ENCODE measurements around the gene RUNX3. TPM values are rescaled to one million over a fixed set of nuclear protein-coding genes. Genes with fewer than 3 reads are reported as not detected.
A peak's percentile ranks its signal among the peaks of the same experiment; 100 is the strongest.

The RUNX3 gene
- total and polyA plus RNA-seq, 8 donors: 0.29 to 6.1 (median 2.6) TPM; not detected in 1

DNA sequence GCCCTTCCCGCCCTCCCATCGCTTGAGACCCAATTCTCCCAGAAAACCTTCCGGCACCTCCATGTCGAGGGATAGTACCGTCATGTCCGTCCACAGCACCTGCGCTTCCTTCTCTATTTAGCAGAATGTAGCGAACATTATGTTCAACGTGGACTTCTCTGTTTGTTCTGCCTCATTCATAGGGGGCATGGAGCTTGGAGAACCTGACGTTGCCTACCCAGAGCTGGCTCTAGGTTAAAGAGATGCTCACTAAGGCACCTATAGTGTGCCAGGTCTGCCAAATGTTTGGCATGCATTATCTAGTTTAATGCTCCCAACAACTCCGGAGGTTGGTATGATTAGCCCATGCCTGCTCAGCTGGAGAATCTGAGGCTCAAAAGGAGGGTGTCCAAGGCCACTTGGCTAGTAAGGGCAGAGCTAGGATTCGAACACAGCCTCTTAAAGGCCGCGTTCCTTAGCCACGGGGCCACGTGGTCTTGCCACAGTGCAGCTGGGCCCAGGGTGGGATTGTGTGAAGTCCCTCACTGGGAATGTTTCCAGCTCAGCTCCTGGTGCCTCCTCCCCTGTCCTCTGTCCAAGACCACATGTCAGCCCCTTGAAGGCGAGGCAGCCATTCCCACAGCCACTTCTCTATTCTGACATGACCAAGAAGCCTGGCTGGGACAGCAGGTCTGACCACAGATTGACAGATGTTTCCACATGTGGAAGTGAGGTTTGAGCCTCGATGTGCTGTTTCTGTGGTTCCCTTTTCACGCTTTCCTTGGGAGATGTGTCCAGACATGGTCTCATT lies 57.8 kb downstream of the RUNX3 start:
- intact Hi-C loops (cut with DNase I; ENCODE audit: low total_unique reads): no loop called here
- 71 to 92% (median 82%) methylated on average over 13 to 19 of the region's 19 CpGs for WGBS, 5 donors
- Histone ChIP-seq H3K27ac (no peak overlapping the region), H3K36me3 (no peaks in the 10 kb centered on the region), H3K9me3 (no peaks in the 10 kb centered on the region), H3K27me3 (peaks cover 0 to 58% (median 10%) of the 10 kb centered on the region in 3 donors), H3K4me1 (peaks cover 0 to 6% (median 0%) of the 10 kb centered on the region in 4 donors), H3K4me3 (no peak overlapping the region)
- TF ChIP-seq POLR2A (IDR thresholded peaks at IDR 0.05): no peak
- TF ChIP-seq, protein P1, sequence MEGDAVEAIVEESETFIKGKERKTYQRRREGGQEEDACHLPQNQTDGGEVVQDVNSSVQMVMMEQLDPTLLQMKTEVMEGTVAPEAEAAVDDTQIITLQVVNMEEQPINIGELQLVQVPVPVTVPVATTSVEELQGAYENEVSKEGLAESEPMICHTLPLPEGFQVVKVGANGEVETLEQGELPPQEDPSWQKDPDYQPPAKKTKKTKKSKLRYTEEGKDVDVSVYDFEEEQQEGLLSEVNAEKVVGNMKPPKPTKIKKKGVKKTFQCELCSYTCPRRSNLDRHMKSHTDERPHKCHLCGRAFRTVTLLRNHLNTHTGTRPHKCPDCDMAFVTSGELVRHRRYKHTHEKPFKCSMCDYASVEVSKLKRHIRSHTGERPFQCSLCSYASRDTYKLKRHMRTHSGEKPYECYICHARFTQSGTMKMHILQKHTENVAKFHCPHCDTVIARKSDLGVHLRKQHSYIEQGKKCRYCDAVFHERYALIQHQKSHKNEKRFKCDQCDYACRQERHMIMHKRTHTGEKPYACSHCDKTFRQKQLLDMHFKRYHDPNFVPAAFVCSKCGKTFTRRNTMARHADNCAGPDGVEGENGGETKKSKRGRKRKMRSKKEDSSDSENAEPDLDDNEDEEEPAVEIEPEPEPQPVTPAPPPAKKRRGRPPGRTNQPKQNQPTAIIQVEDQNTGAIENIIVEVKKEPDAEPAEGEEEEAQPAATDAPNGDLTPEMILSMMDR (IDR thresholded peaks at IDR 0.05): no peak
- TF ChIP-seq EP300 (IDR thresholded peaks at IDR 0.05): no peak
- TF ChIP-seq POLR2AphosphoS5 (IDR thresholded peaks at IDR 0.05): no peak
- peak in 1 of 2 donors; percentile 24 for DNase-seq

DNA sequence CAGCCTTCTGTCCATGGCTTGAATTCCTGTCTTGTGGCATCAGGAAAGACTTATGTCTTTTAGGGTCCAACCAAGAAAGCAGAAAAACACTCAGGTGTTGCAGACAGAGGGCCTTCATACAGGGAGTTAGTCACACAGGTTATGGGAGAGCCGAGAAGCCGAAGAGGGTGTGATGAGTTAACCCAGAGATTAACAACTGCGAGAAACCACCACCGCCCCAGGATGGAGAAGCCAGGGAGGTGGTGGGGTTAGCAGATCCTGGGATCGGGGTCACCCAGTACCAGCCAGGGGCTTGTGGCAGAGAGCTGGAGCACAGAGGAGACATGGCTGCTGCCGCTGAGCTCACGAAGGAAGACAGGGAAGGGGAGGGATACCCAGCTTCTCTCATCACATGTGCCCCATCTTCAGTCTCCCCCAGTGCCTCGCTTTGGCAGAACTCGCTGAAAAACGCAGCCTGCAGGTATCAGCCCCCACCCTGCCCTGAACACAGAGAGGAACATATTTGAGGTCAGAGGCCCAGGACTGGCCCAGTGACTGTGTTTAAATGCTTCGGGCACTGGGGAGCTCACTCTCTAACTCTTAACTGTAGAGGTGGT lies 58.7 kb downstream of the RUNX3 start:
- no peak for DNase-seq
- Histone ChIP-seq H3K36me3 (no peaks in the 10 kb centered on the region), H3K27me3 (peaks cover 0 to 59% (median 13%) of the 10 kb centered on the region in 3 donors), H3K9me3 (no peaks in the 10 kb centered on the region), H3K27ac (no peak overlapping the region), H3K4me1 (peaks cover 0 to 6% (median 0%) of the 10 kb centered on the region in 4 donors), H3K4me3 (no peak overlapping the region)
- intact Hi-C loops (cut with DNase I; ENCODE audit: low total_unique reads): no loop called here
- 79 to 92% (median 87%) methylated on average over 7 to 11 of the region's 11 CpGs for WGBS, 5 donors
- TF ChIP-seq, protein P1 (IDR thresholded peaks at IDR 0.05): no peak
- TF ChIP-seq POLR2AphosphoS5 (IDR thresholded peaks at IDR 0.05): no peak
- TF ChIP-seq EP300 (IDR thresholded peaks at IDR 0.05): no peak
- TF ChIP-seq POLR2A (IDR thresholded peaks at IDR 0.05): no peak

DNA sequence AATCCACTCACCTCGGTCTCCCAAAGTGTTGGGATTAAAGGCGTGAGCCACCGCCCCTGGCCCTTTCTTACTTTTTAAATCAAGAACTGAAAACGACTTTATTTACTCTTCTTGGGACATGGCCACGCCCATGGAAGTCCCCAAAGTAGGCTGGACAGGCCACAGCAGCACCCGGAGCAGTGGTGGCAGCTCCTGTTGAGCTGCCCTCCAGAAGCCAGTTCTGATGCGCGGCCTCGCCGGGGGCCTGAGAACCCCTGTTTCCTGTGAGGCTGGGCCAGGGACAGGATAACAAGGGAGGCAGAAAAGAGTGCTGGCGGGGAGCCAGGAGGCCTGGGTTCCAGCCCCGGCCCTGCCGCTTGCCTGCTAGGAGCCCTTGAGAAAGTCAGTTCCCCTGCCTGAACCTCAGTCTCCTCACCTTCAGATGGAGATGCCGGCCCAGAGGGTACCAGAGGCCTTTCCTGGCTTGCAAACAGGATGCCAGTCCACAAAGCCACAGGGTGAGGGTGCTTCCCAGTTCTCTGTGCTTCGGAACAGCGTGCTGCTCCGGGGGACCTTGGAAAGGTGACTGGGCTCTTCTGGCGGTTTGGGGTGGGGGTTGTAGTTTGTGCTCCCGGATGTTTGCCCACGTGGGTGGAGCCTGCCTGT lies 59.4 kb downstream of the RUNX3 start:
- intact Hi-C loops (cut with DNase I; ENCODE audit: low total_unique reads): no loop called here
- Histone ChIP-seq H3K27me3 (peaks cover 0 to 63% (median 13%) of the 10 kb centered on the region in 3 donors), H3K4me1 (peaks cover 0 to 6% (median 0%) of the 10 kb centered on the region in 4 donors), H3K36me3 (no peaks in the 10 kb centered on the region), H3K9me3 (no peaks in the 10 kb centered on the region), H3K27ac (no peak overlapping the region), H3K4me3 (no peak overlapping the region)
- TF ChIP-seq POLR2A (IDR thresholded peaks at IDR 0.05) (no peak), EP300 (IDR thresholded peaks at IDR 0.05) (no peak), POLR2AphosphoS5 (IDR thresholded peaks at IDR 0.05) (no peak)
- TF ChIP-seq, protein P1 (IDR thresholded peaks at IDR 0.05): no peak
- 36 to 45% (median 41%) methylated on average over 9 to 20 of the region's 20 CpGs for WGBS, 5 donors
- peak; percentile 24 to 37 for DNase-seq
